ENCODE measurements around the gene AAR2. TPM values are rescaled to one million over a fixed set of nuclear protein-coding genes. Genes with fewer than 3 reads are reported as not detected.

Gene AAR2
- total RNA-seq, 2 experiments from 2014 or later, result 22.3 to 22.5 TPM

DNA sequence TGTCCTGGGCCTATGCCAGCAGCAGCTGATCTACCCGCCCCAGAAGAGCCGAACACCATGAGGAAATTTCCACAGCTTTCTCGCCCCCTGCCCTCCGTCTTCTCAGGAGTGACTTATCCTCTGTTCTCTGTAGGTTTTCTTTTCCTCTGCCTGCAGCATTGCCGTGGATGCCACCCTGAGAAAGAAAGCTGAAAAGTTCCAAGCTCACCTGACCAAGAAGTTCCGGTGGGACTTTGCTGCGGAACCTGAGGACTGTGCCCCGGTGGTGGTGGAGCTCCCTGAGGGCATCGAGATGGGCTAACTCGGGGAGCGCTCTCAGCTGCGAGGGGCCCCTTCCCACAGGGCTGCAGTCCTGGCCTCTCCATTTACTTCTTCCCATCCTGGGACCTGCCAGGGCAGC lies 19.2 kb downstream of the AAR2 start:
- Mint-ChIP-seq H3K4me3 (no peak overlapping the region), H3K4me1 (no peaks in the 10 kb centered on the region), H3K27me3 (no peaks in the 10 kb centered on the region), H3K36me3 (peaks cover 11% of the 10 kb centered on the region), H3K9me3 (no peaks in the 10 kb centered on the region), H3K27ac (no peak overlapping the region)
- DNase-seq (peak; percentile 9), ATAC-seq (ENCODE audit: low read depth) (no peak)
- POLR2A ChIA-PET, result interaction anchor here (0.6 kb wide), 1 partner anchor 18 kb away, joined by 3 read pairs; no protein-coding TSS in a partner anchor

DNA sequence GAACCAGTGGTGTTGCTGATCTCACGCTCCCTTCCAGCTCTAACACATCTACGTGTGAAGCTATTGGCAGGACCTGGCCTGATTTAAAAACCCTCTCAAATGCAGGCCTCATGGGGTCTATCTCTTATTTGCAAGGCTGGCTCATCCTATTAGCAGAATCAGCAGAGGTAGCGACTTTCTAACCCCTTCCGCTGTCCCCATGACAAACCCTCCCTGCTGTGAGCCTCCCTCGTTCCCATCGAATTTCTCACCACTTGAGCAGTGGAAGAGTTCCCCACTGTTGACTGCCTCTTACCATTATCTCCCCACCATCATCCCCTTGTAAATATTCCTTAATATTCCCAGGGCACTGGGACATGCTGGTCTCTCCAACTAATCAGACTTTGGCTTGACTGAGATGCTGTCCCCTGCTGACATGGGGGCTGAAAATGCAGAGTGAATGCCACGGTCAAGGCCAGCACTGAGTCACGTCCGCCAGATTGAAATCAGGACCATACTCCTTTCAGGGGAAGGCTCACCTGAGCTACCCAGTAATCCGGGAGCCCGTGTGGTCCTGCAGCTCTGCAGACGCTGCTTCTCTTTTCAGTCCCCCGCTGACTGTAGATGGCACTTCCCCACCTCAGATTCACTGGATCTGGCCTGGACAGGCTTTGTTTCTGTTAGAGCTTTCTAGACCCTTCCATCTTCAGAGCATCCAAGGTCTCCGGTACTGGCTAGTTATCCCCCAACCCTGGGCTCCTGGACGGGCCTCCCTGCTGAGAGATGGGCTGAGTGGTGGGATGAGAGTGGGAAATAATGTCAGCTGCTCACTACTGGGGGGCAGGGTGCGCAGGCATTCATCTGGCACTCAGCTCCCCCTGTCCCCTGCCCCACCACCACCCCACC lies 23.1 kb downstream of the AAR2 start:
- DNase-seq (peak; percentile 7), ATAC-seq (ENCODE audit: low read depth) (no peak)
- Mint-ChIP-seq H3K27me3 (no peaks in the 10 kb centered on the region), H3K4me1 (no peaks in the 10 kb centered on the region), H3K4me3 (no peak overlapping the region), H3K27ac (no peak overlapping the region), H3K36me3 (peaks cover 2% of the 10 kb centered on the region), H3K9me3 (no peaks in the 10 kb centered on the region)
- POLR2A ChIA-PET, result no interaction called here

DNA sequence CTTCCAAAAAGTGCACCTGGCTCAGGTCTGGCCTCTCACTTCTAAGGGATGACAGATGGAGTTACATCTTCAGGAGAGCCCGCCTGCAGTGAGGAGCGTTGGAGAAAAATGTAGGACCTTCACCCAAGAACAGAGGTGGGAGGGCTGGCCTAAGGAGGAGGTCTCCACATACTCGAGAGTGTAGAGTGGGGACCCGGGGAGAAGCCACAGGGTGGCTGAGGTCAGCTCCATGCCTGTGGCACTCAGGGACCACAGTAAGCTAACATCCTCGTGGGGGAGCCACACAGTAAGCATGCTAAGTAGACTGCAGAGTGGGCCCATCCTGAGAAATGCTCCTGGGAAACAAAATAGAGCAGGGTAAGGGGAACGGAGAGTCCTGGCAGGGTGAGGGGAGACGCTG lies 24.0 kb downstream of the AAR2 start:
- no peak overlapping the region for H3K4me3 Mint-ChIP-seq
- DNase-seq (peak; percentile 16), ATAC-seq (ENCODE audit: low read depth) (no peak)
- no peaks in the 10 kb centered on the region for H3K4me1 Mint-ChIP-seq
- POLR2A ChIA-PET, result no interaction called here
- H3K9me3 Mint-ChIP-seq, result no peaks in the 10 kb centered on the region
- no peaks in the 10 kb centered on the region for H3K27me3 Mint-ChIP-seq
- no peak overlapping the region for H3K27ac Mint-ChIP-seq
- H3K36me3 Mint-ChIP-seq, result peaks cover 2% of the 10 kb centered on the region

DNA sequence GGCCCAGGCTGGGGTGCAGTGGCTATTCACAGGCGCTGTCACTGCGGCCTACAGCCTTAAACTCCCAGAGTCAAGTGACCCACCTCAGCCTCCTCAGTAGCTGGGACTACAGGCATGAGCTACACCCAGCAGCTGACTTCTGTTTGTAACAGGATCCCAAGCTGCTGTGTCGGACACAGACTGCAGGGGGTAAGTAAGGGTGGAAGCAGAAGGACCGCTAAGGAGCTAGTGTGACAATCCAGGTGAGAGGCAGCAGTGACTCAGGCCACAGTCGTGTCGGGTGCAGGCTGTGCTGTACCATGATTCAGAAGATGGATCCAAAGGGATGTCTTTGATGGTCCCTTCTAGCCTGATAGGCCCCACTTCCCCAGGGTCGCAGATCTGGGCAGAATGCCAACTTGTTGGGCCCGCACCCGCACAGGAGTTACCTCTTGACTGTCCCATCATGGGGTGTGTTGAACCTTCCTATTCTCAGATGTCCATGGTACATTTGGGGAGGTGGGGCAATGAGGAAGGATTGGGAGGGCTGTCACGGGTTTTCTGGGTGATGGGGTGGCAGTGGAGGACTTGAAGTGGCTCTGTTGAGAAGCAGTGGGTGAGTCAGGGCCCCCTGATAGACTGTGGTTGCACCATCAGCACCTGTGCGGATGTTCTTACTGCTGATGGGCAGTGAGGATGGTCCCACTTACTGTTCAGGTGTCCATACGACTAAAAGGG lies 25.3 kb downstream of the AAR2 start:
- POLR2A ChIA-PET, result no interaction called here
- no peak for ATAC-seq (ENCODE audit: low read depth)
- Mint-ChIP-seq H3K27ac (no peak overlapping the region), H3K36me3 (peaks cover 2% of the 10 kb centered on the region), H3K9me3 (no peaks in the 10 kb centered on the region), H3K4me1 (no peaks in the 10 kb centered on the region), H3K27me3 (no peaks in the 10 kb centered on the region), H3K4me3 (no peak overlapping the region)
- DNase-seq, result peak; percentile 13

DNA sequence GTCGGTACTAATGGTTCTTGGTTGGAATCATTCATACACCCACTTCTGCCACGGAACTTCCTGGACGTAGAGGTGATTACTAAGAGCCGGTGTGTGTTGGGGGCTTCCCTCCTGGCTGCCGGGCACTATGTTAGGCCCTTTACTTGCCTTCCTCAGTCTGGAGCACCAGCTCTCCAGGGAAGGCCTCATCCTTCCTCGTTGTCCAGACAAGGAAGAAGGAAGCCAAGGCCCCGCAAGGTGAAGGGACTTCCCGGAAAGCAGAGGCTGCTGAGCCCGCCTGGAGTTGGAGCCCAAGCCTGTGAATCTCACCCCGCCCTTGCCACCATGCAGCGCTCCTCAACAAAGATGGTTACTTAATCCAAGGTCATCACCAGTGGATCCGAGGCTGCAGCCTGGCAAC lies 26.2 kb downstream of the AAR2 start:
- no peak for ATAC-seq (ENCODE audit: low read depth)
- DNase-seq, result no peak
- Mint-ChIP-seq H3K36me3 (no peaks in the 10 kb centered on the region), H3K9me3 (no peaks in the 10 kb centered on the region), H3K27me3 (no peaks in the 10 kb centered on the region), H3K4me3 (no peak overlapping the region), H3K4me1 (no peaks in the 10 kb centered on the region), H3K27ac (no peak overlapping the region)
- POLR2A ChIA-PET, result no interaction called here

DNA sequence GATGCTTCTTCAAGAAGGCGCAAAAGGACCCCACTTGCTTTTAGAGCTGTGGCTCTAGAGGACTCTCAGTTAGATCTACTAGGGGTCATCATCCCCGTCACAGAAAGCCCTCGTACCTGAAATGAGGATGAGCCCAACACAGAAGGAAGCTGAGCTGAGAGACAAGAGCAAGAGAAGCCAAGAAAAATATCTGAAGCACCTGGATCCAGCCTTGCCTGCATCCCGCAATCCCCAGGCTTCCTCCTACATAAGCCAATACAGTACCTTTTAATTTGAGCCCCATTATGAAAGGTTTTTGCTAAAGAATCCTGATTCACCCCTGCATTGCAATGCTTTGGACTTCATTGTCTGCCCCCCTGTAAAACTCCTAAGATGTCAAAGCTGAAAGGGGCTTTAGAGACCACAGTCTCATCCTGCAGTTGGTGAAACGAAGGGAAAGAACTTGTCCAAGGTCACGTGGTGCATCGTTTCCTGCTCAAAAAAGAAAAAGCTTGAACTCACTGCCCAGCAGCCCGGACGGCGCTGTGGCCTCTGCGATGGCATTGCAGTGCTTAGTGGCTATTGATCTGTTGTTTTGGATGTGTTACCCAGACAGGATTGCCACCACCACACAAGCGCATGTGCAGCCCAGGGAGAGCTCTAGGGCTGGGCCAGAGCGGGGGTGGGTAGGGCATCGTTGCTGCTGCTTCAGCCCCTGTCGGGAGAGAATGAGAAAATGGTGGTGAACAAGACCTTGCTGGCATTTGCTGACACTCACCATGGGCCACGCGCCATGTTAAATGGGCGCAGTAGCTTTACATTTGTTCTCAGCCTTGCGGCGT lies 28.4 kb downstream of the AAR2 start:
- Mint-ChIP-seq H3K4me3 (no peak overlapping the region), H3K27ac (no peak overlapping the region)

DNA sequence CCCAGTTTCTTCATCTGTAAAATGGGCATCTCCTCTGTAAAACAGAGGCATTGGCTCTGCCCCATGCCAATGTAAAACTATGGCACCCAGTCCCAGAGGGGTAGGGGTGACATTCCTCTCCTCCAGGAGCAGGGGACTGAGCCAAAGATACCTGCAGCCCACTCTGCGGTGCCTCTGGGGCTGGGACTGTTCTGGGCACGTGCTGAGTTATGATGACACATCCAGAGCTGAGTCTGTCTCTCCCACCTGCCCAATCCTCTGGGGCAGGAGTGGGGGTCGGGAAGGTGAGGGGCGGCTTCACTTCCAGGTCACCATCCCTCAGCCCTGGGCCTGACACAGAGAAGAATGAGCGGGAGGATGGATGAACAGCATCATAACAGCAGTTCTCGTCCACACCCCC lies 29.9 kb downstream of the AAR2 start:
- Mint-ChIP-seq H3K9me3 (no peaks in the 10 kb centered on the region), H3K4me1 (no peaks in the 10 kb centered on the region), H3K4me3 (no peak overlapping the region), H3K27me3 (no peaks in the 10 kb centered on the region), H3K36me3 (no peaks in the 10 kb centered on the region), H3K27ac (no peak overlapping the region)
- DNase-seq (no peak), ATAC-seq (ENCODE audit: low read depth) (no peak)
- POLR2A ChIA-PET, result no interaction called here

More for the DNA sequence above, 28.4 kb downstream of the AAR2 start:
- no peaks in the 10 kb centered on the region for H3K4me1 Mint-ChIP-seq
- no peaks in the 10 kb centered on the region for H3K9me3 Mint-ChIP-seq
- no peaks in the 10 kb centered on the region for H3K36me3 Mint-ChIP-seq
- no peaks in the 10 kb centered on the region for H3K27me3 Mint-ChIP-seq
- DNase-seq (no peak), ATAC-seq (ENCODE audit: low read depth) (no peak)
- POLR2A ChIA-PET, result no interaction called here

DNA sequence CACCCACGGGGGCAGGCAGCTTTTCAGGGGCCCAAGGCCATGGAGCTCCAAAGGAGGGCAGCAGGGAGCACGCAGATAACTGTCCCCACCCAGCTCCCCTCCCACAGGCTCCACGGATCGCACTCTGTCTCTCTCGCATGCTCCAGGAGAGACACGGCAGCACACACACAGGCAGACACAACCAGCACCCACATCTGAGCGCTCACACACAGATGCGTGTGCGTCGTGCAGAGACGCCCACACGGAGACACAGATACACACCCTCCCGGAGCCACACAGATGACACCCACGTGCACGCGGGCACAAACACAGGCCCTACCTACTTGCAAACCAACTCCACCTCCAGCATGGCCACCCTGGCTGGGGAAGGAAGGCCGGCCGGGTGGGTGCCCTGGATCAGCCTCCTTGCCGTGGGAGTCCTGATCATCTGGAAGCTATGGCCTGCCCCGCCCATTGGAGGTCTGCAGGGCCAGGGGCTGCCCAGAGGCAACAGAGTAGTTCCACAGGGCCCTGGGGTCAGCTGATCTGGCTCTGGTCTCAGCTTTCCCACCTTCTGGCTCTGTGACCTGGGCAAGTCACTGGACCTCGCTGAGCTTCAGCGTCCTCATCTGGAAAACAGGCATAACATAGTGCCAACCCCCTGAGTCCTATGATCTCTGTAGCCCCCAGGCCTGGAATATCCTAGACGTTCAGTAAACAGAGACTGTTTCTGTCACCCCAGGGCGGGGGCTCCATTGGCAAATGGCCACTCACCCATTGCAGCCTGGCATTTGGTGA lies 31.5 kb downstream of the AAR2 start:
- H3K27ac Mint-ChIP-seq, result no peak overlapping the region
- no peaks in the 10 kb centered on the region for H3K27me3 Mint-ChIP-seq
- no peaks in the 10 kb centered on the region for H3K4me1 Mint-ChIP-seq
- H3K4me3 Mint-ChIP-seq, result no peak overlapping the region
- POLR2A ChIA-PET, result interaction anchor here (0.5 kb wide), 1 partner anchor 771 kb away, joined by 4 read pairs; no protein-coding TSS in a partner anchor
- H3K36me3 Mint-ChIP-seq, result no peaks in the 10 kb centered on the region
- no peaks in the 10 kb centered on the region for H3K9me3 Mint-ChIP-seq
- no peak for DNase-seq
- no peak for ATAC-seq (ENCODE audit: low read depth)

DNA sequence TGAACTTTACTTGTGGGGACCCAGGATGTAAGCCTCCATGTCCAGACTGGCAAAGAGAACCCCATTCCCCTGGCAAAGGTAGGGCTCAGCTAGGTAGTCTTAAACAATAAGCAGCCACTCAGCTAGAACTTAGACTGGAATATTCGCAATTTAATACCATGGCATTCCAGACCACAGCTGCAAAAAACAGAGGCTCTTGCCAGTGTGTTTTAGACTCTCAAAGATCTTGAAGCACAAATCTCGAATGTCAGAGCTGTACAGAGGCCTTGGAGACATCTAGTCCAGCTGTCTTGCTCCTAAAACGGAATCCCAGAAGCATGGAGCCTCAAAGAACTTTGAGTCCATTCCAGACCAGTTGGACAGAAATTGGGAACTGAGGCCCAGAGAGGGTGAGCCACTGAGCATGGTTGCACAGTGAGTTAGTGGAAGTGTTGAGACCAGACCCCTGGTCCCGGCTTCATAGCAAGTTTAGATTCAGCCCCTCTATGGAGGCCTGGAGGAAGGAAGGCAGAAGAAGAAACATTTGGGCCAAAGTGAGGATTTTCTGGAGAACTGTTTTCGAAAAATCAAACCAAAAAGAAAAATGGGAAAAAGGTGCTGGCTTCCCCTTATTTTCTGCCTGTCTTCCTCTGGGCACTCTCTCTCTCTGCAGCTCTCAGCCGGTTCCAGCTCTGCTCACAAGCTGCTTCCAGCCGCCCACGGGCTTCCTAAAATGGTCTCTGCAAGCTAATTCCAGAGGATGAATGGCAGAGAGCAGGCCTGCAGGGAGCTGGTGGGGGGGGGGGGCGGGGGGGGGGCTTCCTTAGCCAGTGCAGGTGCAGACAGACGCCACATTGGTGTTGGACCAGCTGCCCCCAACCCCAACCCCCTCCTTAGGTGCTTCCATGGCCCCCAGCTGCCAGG lies 32.4 kb downstream of the AAR2 start:
- Mint-ChIP-seq H3K4me1 (no peaks in the 10 kb centered on the region), H3K9me3 (no peaks in the 10 kb centered on the region), H3K36me3 (no peaks in the 10 kb centered on the region), H3K4me3 (no peak overlapping the region), H3K27ac (no peak overlapping the region), H3K27me3 (no peaks in the 10 kb centered on the region)
- POLR2A ChIA-PET, result interaction anchor here (0.5 kb wide), 1 partner anchor 770 kb away, joined by 4 read pairs; no protein-coding TSS in a partner anchor
- ATAC-seq (ENCODE audit: low read depth) (no peak), DNase-seq (no peak)

DNA sequence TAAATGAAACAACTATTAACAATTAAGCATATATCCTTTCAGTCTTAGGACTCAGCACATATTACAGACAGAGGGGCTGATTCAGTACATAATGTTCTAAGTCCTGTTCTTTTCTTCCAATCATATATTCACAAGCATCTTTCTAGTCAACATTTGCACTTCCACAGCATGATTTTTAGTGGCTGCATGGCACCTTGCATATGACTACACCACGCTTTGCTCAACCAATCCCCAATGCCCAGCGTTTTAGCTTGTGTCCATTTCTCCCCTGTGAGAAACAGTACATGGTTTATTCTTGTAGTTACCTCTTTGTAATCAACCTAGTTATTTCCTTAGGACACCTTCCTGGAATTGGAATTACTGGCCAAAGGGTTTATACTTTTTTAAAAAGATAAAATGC lies 33.2 kb downstream of the AAR2 start:
- DNase-seq, result no peak
- H3K4me3 Mint-ChIP-seq, result no peak overlapping the region
- no peaks in the 10 kb centered on the region for H3K9me3 Mint-ChIP-seq
- no peaks in the 10 kb centered on the region for H3K36me3 Mint-ChIP-seq
- H3K4me1 Mint-ChIP-seq, result no peaks in the 10 kb centered on the region
- H3K27ac Mint-ChIP-seq, result no peak overlapping the region
- POLR2A ChIA-PET, result no interaction called here
- no peaks in the 10 kb centered on the region for H3K27me3 Mint-ChIP-seq
- no peak for ATAC-seq (ENCODE audit: low read depth)

DNA sequence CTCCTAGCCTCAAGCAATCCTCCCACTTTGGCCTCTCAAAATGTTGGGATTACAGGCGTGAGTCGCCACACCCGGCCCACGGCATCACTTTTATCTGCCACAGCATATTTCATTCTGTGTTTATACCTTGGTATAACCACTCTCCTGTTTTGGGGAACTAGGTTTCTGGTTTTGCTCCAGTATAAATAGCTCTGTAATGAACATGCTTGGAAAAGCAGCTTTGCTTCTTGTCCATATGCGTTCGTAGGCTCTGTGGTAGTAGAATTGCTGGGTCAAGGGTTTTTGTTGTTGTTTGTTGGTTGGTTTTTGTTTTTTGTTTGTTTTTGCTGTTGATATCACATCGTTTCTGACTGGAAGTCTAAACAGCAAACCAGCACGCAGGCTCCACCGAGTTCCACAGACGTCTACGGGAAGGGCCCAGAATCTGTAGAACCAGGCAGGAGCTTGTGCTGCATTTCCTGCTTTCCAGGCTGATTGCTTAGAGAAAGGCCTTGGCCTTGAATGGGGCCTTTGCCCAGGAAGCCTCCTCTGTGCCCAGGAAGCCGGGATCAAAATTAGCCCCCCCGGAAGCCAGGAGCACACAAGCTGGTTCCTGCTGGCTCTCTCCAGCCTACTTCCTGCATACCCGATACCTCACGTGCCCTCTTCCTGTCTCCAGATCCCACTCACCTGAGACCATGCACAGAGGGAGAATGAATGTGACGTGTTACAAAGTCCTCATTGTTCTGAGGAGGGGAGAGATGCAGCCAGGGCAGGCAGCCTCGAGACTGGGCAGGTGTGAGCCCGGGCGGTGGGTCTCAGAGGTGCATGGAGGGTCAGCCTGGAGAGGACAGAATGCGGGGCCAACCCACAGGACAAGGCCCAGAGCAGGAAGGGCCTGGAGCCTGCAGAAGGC lies 34.7 kb downstream of the AAR2 start:
- DNase-seq, result no peak
- no peak overlapping the region for H3K4me3 Mint-ChIP-seq
- no peak overlapping the region for H3K27ac Mint-ChIP-seq
- peaks cover 2% of the 10 kb centered on the region for H3K27me3 Mint-ChIP-seq
- no peak for ATAC-seq (ENCODE audit: low read depth)
- POLR2A ChIA-PET, result no interaction called here
- no peaks in the 10 kb centered on the region for H3K9me3 Mint-ChIP-seq
- H3K36me3 Mint-ChIP-seq, result no peaks in the 10 kb centered on the region
- no peaks in the 10 kb centered on the region for H3K4me1 Mint-ChIP-seq

All from activated naive CD8-positive, alpha-beta T cell treated with anti-CD3 and anti-CD28 coated beads, Interleukin-2, amount 10 ng/mL, durations not matched to agents 7 days and 5 days (primary cell).